AG09309 (cell line): ENCODE results near the gene BTG1.

Source experiments
- DNase-seq: peaks from one replicate; pipeline ENCODE4 v3.0.0-alpha.2; 2010; ENCODE audit warnings: low read depth
- H3K4me3 ChIP-seq: 2 replicates; pipeline ENCODE4 v1.5.1; 2011; ENCODE audit warnings: mild to moderate bottlenecking, low read depth, low read length, moderate library complexity; ENCODE audit not compliant: control insufficient read depth
- TF ChIP-seq, protein P1 (sequence below): IDR thresholded peaks from 2 replicates; pipeline ENCODE4 v1.5.1; 2011; ENCODE audit warnings: mild to moderate bottlenecking, low read depth, low read length, inconsistent platforms; ENCODE audit not compliant: insufficient read depth, control insufficient read depth; ENCODE audit errors: missing control alignments

BTG1 gene, protein sequence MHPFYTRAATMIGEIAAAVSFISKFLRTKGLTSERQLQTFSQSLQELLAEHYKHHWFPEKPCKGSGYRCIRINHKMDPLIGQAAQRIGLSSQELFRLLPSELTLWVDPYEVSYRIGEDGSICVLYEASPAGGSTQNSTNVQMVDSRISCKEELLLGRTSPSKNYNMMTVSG

DNA sequence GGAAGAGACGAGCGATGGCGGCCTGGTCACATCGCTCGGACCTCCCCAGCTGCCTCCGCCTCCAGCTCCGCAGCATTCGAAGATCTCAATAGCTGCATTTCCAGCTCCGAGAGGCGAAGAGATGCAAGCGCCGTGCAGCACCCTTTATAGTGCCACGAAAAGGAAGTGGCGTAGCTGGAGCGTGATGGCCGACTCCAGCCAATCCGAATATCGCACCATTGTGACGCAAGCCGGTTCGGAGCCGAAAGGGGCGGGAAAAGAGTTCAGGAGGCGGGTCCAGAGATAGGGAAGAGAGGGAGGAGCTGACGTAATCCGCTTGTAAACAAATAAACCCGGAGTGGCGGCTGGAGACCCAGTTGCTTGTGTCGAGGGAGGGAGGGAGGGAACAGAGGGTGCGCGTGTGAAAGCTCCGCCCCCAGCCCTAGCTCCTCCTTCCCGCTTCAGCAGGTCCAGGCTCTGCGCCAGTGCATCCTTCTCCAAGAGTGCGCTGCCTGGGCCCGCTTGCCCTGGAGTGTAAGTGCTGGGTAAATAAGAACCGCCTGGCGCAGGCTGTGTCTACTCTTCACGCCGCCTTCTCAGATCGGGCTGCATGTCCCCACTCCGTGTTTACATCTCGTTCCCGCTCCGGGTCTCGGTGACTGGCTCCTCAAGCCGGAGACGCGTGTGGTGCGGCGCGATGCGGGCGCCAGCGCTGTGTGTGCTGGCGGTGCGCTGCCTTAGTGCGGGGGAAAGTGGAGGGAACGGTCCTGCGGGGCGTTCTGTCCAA lies at the start of gene BTG1:
TSS of gene BTG1 (minus strand) at position 116 of the 766 bp plus-strand sequence. CDS start 311 bp downstream, outside the sequence.
- TF ChIP-seq, protein P1, sequence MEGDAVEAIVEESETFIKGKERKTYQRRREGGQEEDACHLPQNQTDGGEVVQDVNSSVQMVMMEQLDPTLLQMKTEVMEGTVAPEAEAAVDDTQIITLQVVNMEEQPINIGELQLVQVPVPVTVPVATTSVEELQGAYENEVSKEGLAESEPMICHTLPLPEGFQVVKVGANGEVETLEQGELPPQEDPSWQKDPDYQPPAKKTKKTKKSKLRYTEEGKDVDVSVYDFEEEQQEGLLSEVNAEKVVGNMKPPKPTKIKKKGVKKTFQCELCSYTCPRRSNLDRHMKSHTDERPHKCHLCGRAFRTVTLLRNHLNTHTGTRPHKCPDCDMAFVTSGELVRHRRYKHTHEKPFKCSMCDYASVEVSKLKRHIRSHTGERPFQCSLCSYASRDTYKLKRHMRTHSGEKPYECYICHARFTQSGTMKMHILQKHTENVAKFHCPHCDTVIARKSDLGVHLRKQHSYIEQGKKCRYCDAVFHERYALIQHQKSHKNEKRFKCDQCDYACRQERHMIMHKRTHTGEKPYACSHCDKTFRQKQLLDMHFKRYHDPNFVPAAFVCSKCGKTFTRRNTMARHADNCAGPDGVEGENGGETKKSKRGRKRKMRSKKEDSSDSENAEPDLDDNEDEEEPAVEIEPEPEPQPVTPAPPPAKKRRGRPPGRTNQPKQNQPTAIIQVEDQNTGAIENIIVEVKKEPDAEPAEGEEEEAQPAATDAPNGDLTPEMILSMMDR: no peak
- DNase-seq: peak; percentile 100
- H3K4me3 ChIP-seq: peak within 1 kb of the TSS; percentile 88

DNA sequence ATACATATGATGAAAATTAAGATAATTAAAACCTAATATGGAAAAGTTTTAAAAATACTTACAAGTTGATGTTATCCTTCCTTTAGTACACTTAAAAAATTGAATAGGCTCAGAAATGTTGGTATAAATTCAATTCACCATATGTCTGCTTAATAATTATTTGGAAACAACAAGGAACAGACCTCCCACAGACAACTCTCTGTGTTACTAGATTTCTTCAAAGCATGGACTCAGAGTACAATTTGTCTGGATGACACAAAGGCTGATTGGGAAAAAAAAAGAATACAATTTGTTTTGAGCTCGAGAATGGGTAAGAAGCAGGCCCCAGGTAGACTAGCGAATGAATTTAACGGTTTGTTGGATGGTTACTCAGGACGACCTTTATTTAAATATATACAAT lies 48.9 kb upstream of the BTG1 start:
- H3K4me3 ChIP-seq: no peak overlapping the region
- TF ChIP-seq, protein P1: no peak
- no peak for DNase-seq

DNA sequence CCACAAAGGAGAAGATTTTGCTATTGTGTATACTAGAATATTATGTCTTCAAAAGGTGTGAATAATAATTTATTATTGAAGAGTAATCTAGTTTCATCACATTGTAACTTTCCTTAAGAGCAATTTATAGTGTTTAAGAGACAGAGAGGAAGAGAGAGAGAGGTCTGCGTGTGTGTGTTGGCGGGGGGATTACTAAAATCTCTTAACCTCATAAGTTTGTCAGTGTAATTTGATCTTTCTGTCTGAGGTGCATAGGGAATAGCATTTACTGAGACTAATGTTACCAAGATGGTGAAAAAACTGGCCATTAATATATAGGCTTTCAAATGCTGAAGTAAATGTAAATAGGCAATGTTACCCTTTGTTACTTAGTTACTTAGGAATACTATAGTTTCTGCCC lies 48.2 kb upstream of the BTG1 start:
- DNase-seq: no peak

DNA sequence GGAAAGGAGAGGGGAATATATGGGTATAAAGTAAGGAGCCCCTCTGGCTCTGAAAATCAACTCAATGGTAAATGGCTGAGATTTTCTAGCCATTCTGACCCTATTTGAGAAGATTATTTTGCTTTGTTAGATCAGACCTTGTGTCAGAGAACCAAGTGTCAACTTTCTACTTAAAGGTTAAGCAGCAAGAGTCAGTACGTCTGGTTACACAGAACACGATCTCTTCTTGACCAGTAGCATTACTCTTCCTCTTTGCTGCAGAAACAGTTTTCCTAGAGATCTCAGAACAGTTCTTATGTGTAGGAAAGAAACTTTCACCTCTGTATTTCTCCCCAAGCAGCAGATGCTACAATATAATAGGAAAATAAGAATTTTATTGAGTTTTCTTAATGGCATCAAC lies 47.4 kb upstream of the BTG1 start:
- TF ChIP-seq, protein P1: no peak
- no peak for DNase-seq
- no peak overlapping the region for H3K4me3 ChIP-seq

More for the DNA sequence above, 48.2 kb upstream of the BTG1 start:
- no peak overlapping the region for H3K4me3 ChIP-seq
- TF ChIP-seq, protein P1: no peak

DNA sequence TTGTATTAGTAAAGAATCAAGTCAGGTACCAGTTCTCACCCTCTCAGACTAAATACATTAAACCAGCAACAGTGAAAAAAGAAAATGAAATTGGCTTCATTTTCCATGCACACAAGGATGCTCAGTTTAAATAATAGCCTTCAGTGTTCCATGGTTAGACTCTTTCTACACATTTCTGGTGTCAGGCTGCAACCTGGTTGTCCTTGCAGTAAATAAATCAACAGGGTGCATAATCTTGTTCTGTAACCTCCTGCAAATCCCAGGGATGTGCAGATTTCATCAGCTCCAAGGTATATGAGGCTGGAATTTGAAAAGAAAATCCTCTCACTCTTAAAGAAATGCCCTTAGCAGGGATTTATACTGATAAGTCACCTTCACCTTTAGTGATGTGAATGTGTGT lies 46.7 kb upstream of the BTG1 start:
- H3K4me3 ChIP-seq: no peak overlapping the region
- DNase-seq: no peak

DNA sequence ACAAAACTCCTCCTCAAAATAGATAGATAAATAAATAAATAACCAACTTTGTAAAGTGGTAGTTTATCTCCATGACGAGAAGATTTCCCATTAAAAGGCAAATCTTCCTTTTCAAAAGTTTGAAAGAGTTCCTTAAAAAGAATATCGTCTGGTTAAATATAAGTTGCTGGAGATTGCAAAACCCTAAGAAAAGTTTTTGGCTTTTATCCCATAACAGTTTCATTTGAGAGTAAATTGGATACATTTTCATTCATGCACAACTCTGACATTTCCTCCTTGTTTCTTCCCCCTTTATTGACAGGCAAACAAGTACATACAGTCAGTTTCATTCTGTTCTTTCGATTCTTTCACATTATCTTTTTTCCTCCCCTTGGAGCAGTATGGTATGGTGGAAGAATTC lies 45.4 kb upstream of the BTG1 start:
- DNase-seq: no peak
- TF ChIP-seq, protein P1: no peak

More for the DNA sequence above, 46.7 kb upstream of the BTG1 start:
- TF ChIP-seq, protein P1: no peak

More for the DNA sequence above, 45.4 kb upstream of the BTG1 start:
- no peak overlapping the region for H3K4me3 ChIP-seq
